Endometrial microvascular endothelial cells (primary cell): ENCODE measurements around the gene KEAP1. TPM values are rescaled to one million over a fixed set of nuclear protein-coding genes. Genes with fewer than 3 reads are reported as not detected.
"Not testable (repeated sequence)": the region's sequence is repeated elsewhere in the genome, so short reads cannot be mapped to it uniquely, and the experiment has no call there.

Experiments used
- in situ Hi-C: cut with HindIII; loops from 2 replicates; pipeline ENCODE4 v1.10.0; 2017; ENCODE audit warnings: low sequenced_read_pairs, low pct_unique_long_range_greater_than_20kb; ENCODE audit errors: inconsistent ontology term
- total RNA-seq: library from RNA; depleted of rRNA; stranded (reverse); fragments of >200 nt; gene quantifications from one replicate; pipeline ENCODE4 v1.2.3, GENCODE V29; 2015; ENCODE audit errors: inconsistent ontology term

The KEAP1 gene
- total RNA-seq, 1 donor from 2014 or later: 90.3 TPM

DNA sequence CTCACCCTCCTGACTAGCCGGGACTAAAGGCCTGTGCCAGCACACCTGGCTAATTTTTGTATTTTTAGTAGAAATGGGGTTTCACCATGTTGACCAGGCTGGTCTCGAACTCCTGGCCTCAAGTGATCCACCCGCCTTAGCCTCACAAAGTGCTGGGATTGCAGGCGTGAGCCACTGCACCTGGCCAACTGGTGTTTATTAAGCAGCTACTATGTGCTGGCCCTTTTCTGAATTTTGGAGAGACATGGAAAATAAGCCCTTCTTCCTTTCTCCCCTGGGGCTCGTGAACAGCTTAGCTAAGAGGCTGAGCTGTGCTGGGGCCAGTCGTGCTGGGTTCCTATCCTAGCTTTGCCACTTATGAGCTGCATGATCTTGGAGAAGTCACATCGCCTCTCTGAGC is 44.4 kb downstream of the KEAP1 start:
- in situ Hi-C loops: not testable (repeated sequence)

DNA sequence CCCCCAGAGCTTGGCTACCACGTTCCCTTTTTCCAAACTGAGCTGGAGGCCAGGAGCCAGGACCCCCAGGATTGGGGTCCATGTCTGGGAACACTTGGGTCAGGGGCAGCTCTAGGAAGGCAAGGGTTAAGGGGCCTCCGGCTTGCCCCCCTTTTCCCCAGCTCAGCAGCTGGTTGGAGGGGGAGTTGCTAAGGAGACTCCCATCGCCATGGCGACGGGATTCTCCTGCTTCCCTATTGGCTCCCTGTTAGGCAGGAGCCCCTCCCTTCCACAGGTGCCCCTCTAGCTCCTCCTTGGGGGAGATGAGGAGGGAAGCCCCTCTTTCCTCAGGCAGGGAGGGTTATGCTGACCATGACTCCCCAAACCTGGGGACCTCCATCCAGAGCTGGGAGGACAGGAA is 48.9 kb downstream of the KEAP1 start:
- in situ Hi-C loops: no loop called here

DNA sequence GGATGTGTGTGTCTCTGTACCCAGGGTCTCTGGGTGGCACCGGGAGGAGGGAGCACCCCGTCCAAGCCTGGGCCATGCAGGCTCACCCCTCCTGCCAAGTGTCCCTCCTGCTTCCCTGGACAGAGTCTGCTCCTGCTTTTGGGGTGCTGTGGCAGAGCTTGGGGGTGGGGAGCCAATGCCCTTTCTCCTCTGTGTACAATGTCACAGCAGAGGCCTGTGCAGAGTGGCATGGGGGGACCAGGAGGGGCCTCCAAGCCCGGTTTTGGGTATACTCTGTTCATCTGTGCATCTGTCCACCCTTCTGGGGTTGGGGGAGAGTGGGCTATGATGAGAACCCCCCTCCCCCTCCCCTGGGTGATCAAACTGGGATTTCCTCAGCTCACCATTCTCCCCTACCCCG is 49.3 kb downstream of the KEAP1 start:
- in situ Hi-C loops: no loop called here

DNA sequence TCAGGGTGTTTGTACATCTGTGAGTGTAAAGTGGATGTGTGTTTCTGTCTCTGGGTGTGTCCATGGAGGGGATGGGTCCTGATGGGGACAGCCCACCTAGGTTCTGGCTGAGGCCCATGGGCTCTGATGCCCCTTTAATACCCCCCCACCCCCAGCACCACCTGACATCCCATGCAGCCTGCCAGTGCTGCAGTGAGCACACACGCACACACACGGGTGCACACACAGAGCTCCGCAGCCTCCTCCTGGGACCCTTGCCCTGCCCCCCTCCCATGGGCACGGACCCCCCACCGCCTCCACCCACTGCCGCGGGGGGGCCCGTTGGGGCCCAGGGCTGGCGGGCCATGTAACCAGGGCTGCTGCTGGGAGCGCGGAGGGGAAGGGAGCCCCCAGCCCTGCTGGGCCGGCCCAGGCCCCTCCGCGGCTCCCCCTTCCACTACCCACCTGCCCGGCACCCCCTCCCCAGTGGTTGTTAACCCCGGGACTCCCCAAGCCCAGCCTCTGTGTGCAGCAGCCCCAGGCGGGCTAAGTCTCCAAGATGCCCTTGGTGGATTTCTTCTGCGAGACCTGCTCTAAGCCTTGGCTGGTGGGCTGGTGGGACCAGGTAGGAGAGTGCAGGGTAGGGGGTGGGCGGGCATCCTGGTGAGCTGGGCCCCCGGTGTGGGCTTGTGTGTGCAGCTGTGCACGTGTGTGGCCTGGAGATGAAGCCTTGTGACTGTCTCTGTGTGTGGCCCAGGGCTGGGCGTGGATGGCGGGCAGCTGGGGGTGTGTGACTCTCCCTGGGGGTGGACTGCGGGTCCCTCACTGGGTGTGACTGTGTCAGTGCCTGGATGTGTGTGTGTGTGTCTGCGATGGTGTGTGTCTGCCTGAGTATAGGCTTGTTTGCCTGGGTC is 50.2 kb downstream of the KEAP1 start:
- in situ Hi-C loops: no loop called here

DNA sequence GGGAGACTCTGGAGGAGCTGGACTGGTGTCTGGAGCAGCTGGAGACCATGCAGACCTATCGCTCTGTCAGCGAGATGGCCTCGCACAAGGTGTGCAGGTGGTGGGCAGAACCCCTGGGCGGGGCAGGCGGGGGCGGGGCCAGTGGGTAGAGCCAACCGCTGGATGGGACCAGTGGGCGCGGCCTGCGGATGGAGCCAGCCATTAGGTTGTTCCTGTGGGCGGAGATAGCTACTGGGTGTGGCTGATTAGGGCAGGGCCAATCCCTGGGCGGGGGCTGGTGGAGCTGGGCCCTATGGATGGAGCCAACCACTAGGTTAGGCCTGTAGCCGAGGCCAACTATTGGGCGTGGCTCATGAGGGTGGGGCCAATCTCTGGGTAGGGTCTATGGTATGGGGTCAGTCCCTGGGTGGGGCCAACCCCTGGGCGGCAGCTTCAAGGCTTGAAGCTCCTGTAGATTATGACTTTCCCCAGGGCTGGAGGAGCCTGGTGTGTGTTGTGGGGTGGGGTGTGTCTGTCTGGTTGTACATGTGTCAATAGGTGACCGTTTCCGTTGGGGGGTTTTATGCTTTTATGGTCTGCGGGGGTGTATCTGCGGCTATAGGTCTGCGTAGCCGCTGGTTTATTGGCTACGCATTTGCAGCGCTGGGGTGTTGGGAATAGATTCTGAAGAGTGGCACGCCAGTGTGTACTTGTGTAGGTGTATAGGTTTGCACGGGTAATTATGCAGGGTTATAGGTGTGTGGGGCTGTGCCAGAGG is 52.1 kb downstream of the KEAP1 start:
- in situ Hi-C loops: no loop called here

DNA sequence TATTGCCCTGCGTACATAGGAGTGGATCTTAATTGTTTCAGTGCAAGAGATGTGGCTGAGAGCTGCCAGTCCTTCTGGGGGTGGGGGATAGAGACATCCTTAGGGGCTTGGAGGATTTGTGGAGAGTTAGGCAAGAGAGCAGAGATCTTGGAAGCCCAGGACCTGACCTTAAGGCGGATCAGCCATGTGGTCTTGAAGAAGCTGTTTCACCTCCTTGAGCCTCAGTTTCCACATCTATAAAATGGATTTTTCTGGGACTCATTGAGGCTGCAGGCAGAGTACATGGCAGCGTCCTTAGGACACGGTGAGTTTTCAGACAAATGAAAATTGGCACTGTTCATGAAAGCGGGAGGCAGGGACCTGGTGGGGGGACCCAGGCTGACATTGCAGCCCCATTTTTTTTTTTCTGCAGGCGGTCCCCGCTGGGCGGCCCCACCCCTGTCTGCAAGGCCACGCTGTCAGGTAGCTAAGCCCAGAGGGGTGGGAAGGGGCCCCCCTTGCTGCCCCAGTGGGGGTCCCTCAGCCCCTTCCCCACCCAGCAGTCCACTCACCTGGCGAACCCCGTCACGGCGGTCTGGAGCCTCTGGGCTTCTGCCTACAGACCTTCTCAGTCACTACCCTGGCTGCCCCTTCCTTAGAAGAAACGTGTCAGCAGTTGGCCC is 52.8 kb downstream of the KEAP1 start:
- in situ Hi-C loops: no loop called here

DNA sequence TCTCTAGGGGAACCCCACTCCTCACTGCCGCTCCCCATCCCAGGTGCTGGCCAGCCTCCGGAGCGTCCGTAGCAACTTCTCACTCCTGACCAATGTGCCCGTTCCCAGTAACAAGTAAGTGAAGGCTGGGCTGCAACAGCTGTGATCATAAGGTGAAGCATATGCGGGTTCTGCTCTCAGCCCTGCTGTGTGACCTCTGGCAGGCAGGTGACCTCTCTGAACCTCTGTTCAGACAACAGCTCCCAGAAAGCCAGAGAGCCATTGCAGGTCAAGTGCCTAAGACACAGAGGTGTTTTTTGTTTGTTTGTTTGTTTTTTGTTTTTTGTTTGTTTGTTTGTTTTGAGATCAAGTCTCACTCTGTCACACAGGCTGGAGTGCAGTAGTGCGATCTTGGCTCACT is 54.1 kb downstream of the KEAP1 start:
- in situ Hi-C loops: no loop called here

DNA sequence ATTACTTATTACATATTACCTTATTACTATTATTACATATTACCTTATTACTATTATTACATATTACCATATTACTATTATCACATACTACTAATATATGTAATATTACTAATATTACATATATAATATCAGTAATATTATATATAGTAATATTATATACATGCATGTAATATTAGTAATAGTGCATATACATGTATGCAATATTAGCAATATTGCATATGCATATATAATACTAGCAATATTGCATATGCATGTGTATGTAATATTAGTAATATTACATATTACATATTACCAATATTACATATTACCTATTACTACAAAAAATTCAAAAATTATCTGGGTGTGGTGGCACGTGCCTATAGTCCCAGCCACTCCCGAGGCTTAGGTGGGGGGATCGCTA is 60.5 kb downstream of the KEAP1 start:
- in situ Hi-C loops: no loop called here

DNA sequence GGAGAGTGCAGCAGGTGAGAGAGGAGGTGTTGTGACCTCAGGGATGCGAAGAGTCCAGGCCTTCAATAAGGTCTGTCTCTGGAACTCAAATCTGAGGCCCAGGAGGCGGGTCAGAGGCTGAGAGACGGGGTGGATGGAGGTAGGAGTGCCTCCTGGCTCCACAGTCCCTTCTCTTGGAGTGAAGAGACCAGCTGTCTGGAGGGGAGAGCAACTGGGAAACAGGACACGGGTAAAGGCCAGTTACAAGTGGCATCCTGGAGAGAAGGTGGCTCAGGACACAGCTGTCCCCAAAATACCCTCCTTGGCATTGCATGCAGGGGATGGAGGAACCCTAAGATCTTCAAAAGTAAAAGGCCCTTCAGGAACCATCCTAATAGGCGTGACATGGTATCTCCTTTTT is 63.6 kb downstream of the KEAP1 start:
- in situ Hi-C loops: no loop called here

Other genes starting within 250 kb of the KEAP1 start
- gene ICAM1, start 232.2 kb downstream of the KEAP1 start, total RNA-seq: 87.4 TPM
- 2.1 TPM for gene ICAM4, start 216.4 kb downstream of the KEAP1 start, total RNA-seq
- gene ICAM5, start 213.4 kb downstream of the KEAP1 start, total RNA-seq: not detected
- gene ZGLP1, start 193.5 kb downstream of the KEAP1 start, total RNA-seq: under 0.01 TPM
- 52.8 TPM for gene FDX2, start 187.3 kb downstream of the KEAP1 start, total RNA-seq
- 28.1 TPM for gene RAVER1, start 169.8 kb downstream of the KEAP1 start, total RNA-seq
- gene ICAM3, start 163.7 kb downstream of the KEAP1 start, total RNA-seq: 11.8 TPM
- 169 TPM for gene TYK2, start 122.8 kb downstream of the KEAP1 start, total RNA-seq
- gene CDC37, start 99.8 kb downstream of the KEAP1 start, total RNA-seq: 344 TPM
- gene PDE4A, start 82.8 kb downstream of the KEAP1 start, total RNA-seq: 6.6 TPM
- gene S1PR5, start 14.1 kb upstream of the KEAP1 start, total RNA-seq: 2.0 TPM
- 31.9 TPM for gene ATG4D, start 40.5 kb upstream of the KEAP1 start, total RNA-seq
- 10.2 TPM for gene KRI1, start 62.7 kb upstream of the KEAP1 start, total RNA-seq
- gene CDKN2D, start 65.6 kb upstream of the KEAP1 start, total RNA-seq: 2.0 TPM
- not detected for gene AP1M2, start 84.0 kb upstream of the KEAP1 start, total RNA-seq
- 70.4 TPM for gene SLC44A2, start 122.2 kb upstream of the KEAP1 start, total RNA-seq
- gene ILF3, start 151.0 kb upstream of the KEAP1 start, total RNA-seq: 173 TPM
- 39.6 TPM for gene QTRT1, start 198.1 kb upstream of the KEAP1 start, total RNA-seq
- 110 TPM for gene DNM2, start 214.7 kb upstream of the KEAP1 start, total RNA-seq